PC-3 (cell line): ENCODE results near the gene SPATA16.

Source experiments
- EZH2phosphoT487 ChIP-seq: fragments of 300-600 bp; sonication (generic); IDR thresholded peaks from 2 replicates; pipeline ENCODE4 v1.6.1; 2018; ENCODE audit warnings: mild to moderate bottlenecking, antibody characterized with exemption, low read length, borderline replicate concordance
- TF ChIP-seq, protein P1 (sequence below): fragments of 300-600 bp; sonication (generic); conservative IDR thresholded peaks from 2 replicates; pipeline ENCODE4 v1.5.1; 2017; ENCODE audit warnings: antibody characterized with exemption, low read depth, mild to moderate bottlenecking, low read length

GRCh38 chr3:173000553-173000952 lies 140.5 kb downstream of the SPATA16 start:
- TF ChIP-seq, protein P1, sequence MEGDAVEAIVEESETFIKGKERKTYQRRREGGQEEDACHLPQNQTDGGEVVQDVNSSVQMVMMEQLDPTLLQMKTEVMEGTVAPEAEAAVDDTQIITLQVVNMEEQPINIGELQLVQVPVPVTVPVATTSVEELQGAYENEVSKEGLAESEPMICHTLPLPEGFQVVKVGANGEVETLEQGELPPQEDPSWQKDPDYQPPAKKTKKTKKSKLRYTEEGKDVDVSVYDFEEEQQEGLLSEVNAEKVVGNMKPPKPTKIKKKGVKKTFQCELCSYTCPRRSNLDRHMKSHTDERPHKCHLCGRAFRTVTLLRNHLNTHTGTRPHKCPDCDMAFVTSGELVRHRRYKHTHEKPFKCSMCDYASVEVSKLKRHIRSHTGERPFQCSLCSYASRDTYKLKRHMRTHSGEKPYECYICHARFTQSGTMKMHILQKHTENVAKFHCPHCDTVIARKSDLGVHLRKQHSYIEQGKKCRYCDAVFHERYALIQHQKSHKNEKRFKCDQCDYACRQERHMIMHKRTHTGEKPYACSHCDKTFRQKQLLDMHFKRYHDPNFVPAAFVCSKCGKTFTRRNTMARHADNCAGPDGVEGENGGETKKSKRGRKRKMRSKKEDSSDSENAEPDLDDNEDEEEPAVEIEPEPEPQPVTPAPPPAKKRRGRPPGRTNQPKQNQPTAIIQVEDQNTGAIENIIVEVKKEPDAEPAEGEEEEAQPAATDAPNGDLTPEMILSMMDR, result no peak
- TF ChIP-seq EZH2phosphoT487, result no peak
